Measurements from ENCODE around the gene GMIP.

- TF ChIP-seq POLR2A (IDR thresholded peaks at IDR 0.05), result no peak
- TF ChIP-seq CTCF (IDR thresholded peaks at IDR 0.05), result no peak
Observed at GRCh38 chr19:19588546-19588945, 54.9 kb downstream of the GMIP start.

Data from uterus (tissue), 2 donors.